BE2C (cell line): ENCODE results near the gene C11orf16.
"Not testable (repeated sequence)": the region's sequence is repeated elsewhere in the genome, so short reads cannot be mapped to it uniquely, and the experiment has no call there.

Experiments used
- DNase-seq: peaks from one replicate; pipeline ENCODE4 v3.0.0-alpha.2; 2020
- H3K27me3 ChIP-seq: fragments of 250-450 bp; sonication (Bioruptor Pico); 2 replicates; pipeline ENCODE4 v1.5.1; 2020; ENCODE audit warnings: mild to moderate bottlenecking
- H3K36me3 ChIP-seq: fragments of 250-450 bp; sonication (Bioruptor Pico); 2 replicates; pipeline ENCODE4 v1.5.1; 2020; ENCODE audit warnings: mild to moderate bottlenecking
- H3K4me1 ChIP-seq: fragments of 250-450 bp; sonication (Bioruptor Pico); 2 replicates; pipeline ENCODE4 v1.5.1; 2020
- H3K4me3 ChIP-seq: 2 replicates; pipeline ENCODE4 v1.5.1; 2011; ENCODE audit warnings: low read depth, low read length
- H3K9me3 ChIP-seq: fragments of 250-450 bp; sonication (Bioruptor Pico); 2 replicates; pipeline ENCODE4 v1.5.1; 2020
- CTCF ChIP-seq: IDR thresholded peaks from 2 replicates; pipeline ENCODE4 v1.5.1; 2012; ENCODE audit warnings: mild to moderate bottlenecking, low read depth, low read length

The C11orf16 gene

GRCh38 chr11:8886322-8886721, 46.4 kb downstream of the C11orf16 start:
- H3K9me3 ChIP-seq = no peaks in the 10 kb centered on the region
- H3K4me3 ChIP-seq = no peak overlapping the region
- no peak for TF ChIP-seq CTCF
- H3K27me3 ChIP-seq = no peaks in the 10 kb centered on the region
- H3K4me1 ChIP-seq = no peaks in the 10 kb centered on the region
- DNase-seq = no peak
- no peaks in the 10 kb centered on the region for H3K36me3 ChIP-seq

GRCh38 chr11:8881585-8881984, 51.2 kb downstream of the C11orf16 start:
- DNase-seq, H3K36me3 ChIP-seq, H3K4me3 ChIP-seq, H3K4me1 ChIP-seq, H3K27me3 ChIP-seq, H3K9me3 ChIP-seq: not testable (repeated sequence)

- TF ChIP-seq CTCF = no peak
- no peaks in the 10 kb centered on the region for H3K27me3 ChIP-seq
- H3K36me3 ChIP-seq = no peaks in the 10 kb centered on the region
- H3K4me3 ChIP-seq = no peak overlapping the region
- no peaks in the 10 kb centered on the region for H3K4me1 ChIP-seq
- no peak for DNase-seq
- H3K9me3 ChIP-seq = no peaks in the 10 kb centered on the region
These were observed 54.0 kb downstream of the C11orf16 start for GRCh38 chr11:8878771-8879170.

GRCh38 chr11:8873741-8874405, 58.9 kb downstream of the C11orf16 start:
- no peak for TF ChIP-seq CTCF
- Histone ChIP-seq H3K36me3 (no peaks in the 10 kb centered on the region), H3K4me1 (no peaks in the 10 kb centered on the region), H3K4me3 (no peak overlapping the region), H3K9me3 (no peaks in the 10 kb centered on the region), H3K27me3 (no peaks in the 10 kb centered on the region)
- DNase-seq = no peak

GRCh38 chr11:8871962-8872361, 60.8 kb downstream of the C11orf16 start:
- H3K9me3 ChIP-seq = no peaks in the 10 kb centered on the region
- no peaks in the 10 kb centered on the region for H3K36me3 ChIP-seq
- H3K4me1 ChIP-seq = no peaks in the 10 kb centered on the region
- no peak for TF ChIP-seq CTCF
- H3K27me3 ChIP-seq = no peaks in the 10 kb centered on the region
- DNase-seq = no peak
- no peak overlapping the region for H3K4me3 ChIP-seq

GRCh38 chr11:8871171-8871775, 61.5 kb downstream of the C11orf16 start:
- peak overlapping the region; percentile 70 for H3K4me3 ChIP-seq
- peak; percentile 65 for DNase-seq
- TF ChIP-seq CTCF = no peak
- H3K36me3 ChIP-seq = no peaks in the 10 kb centered on the region
- no peaks in the 10 kb centered on the region for H3K4me1 ChIP-seq
- no peaks in the 10 kb centered on the region for H3K27me3 ChIP-seq
- no peaks in the 10 kb centered on the region for H3K9me3 ChIP-seq
